ENCODE results near the gene OXSR1.

DNA sequence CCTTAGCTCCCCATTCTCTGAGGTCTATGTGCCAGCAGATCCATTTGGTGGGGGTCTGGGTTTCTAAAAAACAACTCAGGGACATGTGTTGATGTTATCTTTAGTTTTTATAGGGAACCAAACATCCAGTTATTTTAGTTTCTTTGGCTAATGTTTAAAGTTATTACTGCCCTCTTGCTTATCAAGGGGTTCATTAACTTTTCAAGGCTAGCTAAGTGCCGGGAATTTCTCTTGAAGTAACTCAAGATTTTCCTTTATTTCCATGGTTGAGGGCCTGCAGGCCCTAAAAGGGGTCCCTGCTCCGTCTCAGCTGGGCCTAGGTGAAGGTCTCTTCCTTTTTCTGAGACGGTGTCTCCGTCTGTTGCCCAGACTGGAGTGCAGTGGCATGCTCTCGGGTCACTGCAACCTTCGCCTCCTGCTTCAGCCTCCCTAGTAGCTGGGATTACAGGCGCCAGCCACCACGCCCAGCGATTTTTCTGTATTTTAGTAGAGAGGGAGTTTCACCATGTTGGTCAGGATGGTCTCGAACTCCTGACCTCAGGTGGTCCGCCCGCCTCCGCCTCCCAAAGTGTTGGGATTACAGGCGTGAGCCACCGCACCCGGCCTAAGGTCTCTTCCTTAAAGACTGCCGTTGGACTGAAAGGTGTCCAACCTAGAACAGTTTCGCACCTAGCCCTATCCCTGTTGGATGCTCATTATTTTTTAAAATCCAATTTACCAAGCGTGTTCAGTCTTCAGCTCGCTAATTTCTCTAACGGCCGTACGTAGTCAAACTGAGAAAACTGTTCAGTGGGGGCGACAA is 1.3 kb upstream of the OXSR1 start:
- TF ChIP-seq, protein P1, sequence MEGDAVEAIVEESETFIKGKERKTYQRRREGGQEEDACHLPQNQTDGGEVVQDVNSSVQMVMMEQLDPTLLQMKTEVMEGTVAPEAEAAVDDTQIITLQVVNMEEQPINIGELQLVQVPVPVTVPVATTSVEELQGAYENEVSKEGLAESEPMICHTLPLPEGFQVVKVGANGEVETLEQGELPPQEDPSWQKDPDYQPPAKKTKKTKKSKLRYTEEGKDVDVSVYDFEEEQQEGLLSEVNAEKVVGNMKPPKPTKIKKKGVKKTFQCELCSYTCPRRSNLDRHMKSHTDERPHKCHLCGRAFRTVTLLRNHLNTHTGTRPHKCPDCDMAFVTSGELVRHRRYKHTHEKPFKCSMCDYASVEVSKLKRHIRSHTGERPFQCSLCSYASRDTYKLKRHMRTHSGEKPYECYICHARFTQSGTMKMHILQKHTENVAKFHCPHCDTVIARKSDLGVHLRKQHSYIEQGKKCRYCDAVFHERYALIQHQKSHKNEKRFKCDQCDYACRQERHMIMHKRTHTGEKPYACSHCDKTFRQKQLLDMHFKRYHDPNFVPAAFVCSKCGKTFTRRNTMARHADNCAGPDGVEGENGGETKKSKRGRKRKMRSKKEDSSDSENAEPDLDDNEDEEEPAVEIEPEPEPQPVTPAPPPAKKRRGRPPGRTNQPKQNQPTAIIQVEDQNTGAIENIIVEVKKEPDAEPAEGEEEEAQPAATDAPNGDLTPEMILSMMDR (IDR thresholded peaks at IDR 0.05; ENCODE audit: borderline replicate concordance, extremely low read depth, low read length, poor library complexity, severe bottlenecking), result no peak
- no peak for TF ChIP-seq EZH2 (IDR thresholded peaks at IDR 0.05; ENCODE audit: borderline replicate concordance, low read depth, low read length, severe bottlenecking)
